HepG2 (cell line): Measurements from ENCODE around the gene CACNG4.

Experiments
- ARNT ChIP-seq: fragments of 450-650 bp; IDR thresholded peaks from 2 replicates; pipeline ENCODE4 v1.6.1; 2017
- POLR2A ChIP-seq, 2 experiments: IDR thresholded peaks; 2 replicates each; pipeline ENCODE4 v1.6.1; 2011; ENCODE audit warnings: low read depth in 2 of 2, low read length in 2 of 2, mild to moderate bottlenecking in 1 of 2, moderate library complexity in 1 of 2; ENCODE audit not compliant: insufficient read depth in 1 of 2
- POLR2AphosphoS5 ChIP-seq: IDR thresholded peaks from 2 replicates; pipeline ENCODE4 v1.6.1; 2012; ENCODE audit warnings: low read depth, low read length
- ZNF224 ChIP-seq: sonication (generic); formaldehyde crosslinking; IDR thresholded peaks from 2 replicates; pipeline ENCODE4 v1.5.0; 2020; ENCODE audit warnings: mild to moderate bottlenecking, missing genetic modification reagents
- ZNF296 ChIP-seq: sonication (generic); formaldehyde crosslinking; conservative IDR thresholded peaks from 2 replicates; pipeline ENCODE4 v1.5.0; 2020; ENCODE audit warnings: mild to moderate bottlenecking, missing genetic modification reagents
- TF ChIP-seq, protein P1 (sequence below): sonication (generic); formaldehyde crosslinking; IDR thresholded peaks from 2 replicates; pipeline ENCODE4 v1.5.0; 2020; ENCODE audit warnings: mild to moderate bottlenecking, missing genetic modification reagents, moderate library complexity

GRCh38 chr17:67051155-67051538, 86.6 kb downstream of the CACNG4 start:
- TF ChIP-seq POLR2AphosphoS5 (no peak), ZNF296 (no peak), ARNT (no peak), POLR2A (IDR thresholded peaks at IDR 0.05; ENCODE audit: insufficient read depth in 1 of 2, low read depth in 2 of 2, low read length in 2 of 2) (no peak), ZNF224 (CRISPR knock-in tag) (no peak)
- TF ChIP-seq, protein P1, sequence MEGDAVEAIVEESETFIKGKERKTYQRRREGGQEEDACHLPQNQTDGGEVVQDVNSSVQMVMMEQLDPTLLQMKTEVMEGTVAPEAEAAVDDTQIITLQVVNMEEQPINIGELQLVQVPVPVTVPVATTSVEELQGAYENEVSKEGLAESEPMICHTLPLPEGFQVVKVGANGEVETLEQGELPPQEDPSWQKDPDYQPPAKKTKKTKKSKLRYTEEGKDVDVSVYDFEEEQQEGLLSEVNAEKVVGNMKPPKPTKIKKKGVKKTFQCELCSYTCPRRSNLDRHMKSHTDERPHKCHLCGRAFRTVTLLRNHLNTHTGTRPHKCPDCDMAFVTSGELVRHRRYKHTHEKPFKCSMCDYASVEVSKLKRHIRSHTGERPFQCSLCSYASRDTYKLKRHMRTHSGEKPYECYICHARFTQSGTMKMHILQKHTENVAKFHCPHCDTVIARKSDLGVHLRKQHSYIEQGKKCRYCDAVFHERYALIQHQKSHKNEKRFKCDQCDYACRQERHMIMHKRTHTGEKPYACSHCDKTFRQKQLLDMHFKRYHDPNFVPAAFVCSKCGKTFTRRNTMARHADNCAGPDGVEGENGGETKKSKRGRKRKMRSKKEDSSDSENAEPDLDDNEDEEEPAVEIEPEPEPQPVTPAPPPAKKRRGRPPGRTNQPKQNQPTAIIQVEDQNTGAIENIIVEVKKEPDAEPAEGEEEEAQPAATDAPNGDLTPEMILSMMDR (CRISPR knock-in tag) = no peak
